ENCODE data around the gene IL10RA. TPM values are rescaled to one million over a fixed set of nuclear protein-coding genes. Genes with fewer than 3 reads are reported as not detected.
A peak's percentile ranks its signal among the peaks of the same experiment; 100 is the strongest.

IL10RA gene
- total RNA-seq, 1 experiment from 2014 or later, result not detected

GRCh38 chr11:117950301-117950700, 35.9 kb upstream of the IL10RA start:
- H2AFZ ChIP-seq (ENCODE audit: low read length), result no peak overlapping the region
- H3K9me2 ChIP-seq (replicated peaks; ENCODE audit: low read length), result no peaks in the 10 kb centered on the region
- TF ChIP-seq CTCF (conservative IDR thresholded peaks at IDR 0.05; ENCODE audit: low read depth, low read length) (0 out of 2 replicates have a peak, but pooled peaks have one; percentile 33), EZH2 (IDR thresholded peaks at IDR 0.05; ENCODE audit: low read length, unreplicated experiment) (no peak), EZH2phosphoT487 (IDR thresholded peaks at IDR 0.05; ENCODE audit: borderline replicate concordance, low read length) (no peak)
- H4K20me1 ChIP-seq (ENCODE audit: low read length), result no peaks in the 10 kb centered on the region
- ChIA-PET CTCF (no interaction called here), POLR2A (ENCODE audit: unreplicated experiment) (interaction anchor here (0.7 kb wide), 1 partner anchor 11 kb away, joined by 4 read pairs; no protein-coding TSS in a partner anchor)
- H3K27ac ChIP-seq (ENCODE audit: low read length), result no peak overlapping the region
- no peaks in the 10 kb centered on the region for H3F3A ChIP-seq (ENCODE audit: low read length, unreplicated experiment)
- DNase-seq, result peak; percentile 18
- no TSS peak for BruUV-seq (replicated peaks)
- H3K4me2 ChIP-seq (ENCODE audit: low read length), result no peak overlapping the region
- no peaks in the 10 kb centered on the region for H3K9me3 ChIP-seq (ENCODE audit: low read length)
- ATAC-seq, result no peak
- peaks cover 64% of the 10 kb centered on the region for H3K27me3 ChIP-seq (ENCODE audit: low read length)
- H3K4me3 ChIP-seq (ENCODE audit: low read length), result no peak overlapping the region
- 0 out of 2 replicates have a peak, but pooled peaks cover 4% of the 10 kb centered on the region for H3K4me1 ChIP-seq (ENCODE audit: insufficient read depth, low read length)
- no peaks in the 10 kb centered on the region for H3K79me2 ChIP-seq (ENCODE audit: low read length)
- no peak overlapping the region for H3K9ac ChIP-seq (ENCODE audit: low read length)
- no peaks in the 10 kb centered on the region for H3K36me3 ChIP-seq (ENCODE audit: low read depth, low read length)
- intact Hi-C loops (cut with micrococcal nuclease), result loop anchor here (10.0 kb wide), 1 partner anchor 104 kb away; no protein-coding TSS in a partner anchor

- BruUV-seq (replicated peaks), result no TSS peak
- H3K4me1 ChIP-seq (ENCODE audit: insufficient read depth, low read length), result 0 out of 2 replicates have a peak, but pooled peaks cover 4% of the 10 kb centered on the region
- H3K27me3 ChIP-seq (ENCODE audit: low read length), result peaks cover 74% of the 10 kb centered on the region
- H3K79me2 ChIP-seq (ENCODE audit: low read length), result no peaks in the 10 kb centered on the region
- TF ChIP-seq CTCF (conservative IDR thresholded peaks at IDR 0.05; ENCODE audit: low read depth, low read length) (no peak), EZH2 (IDR thresholded peaks at IDR 0.05; ENCODE audit: low read length, unreplicated experiment) (no peak), EZH2phosphoT487 (IDR thresholded peaks at IDR 0.05; ENCODE audit: borderline replicate concordance, low read length) (no peak)
- H3K4me2 ChIP-seq (ENCODE audit: low read length), result no peak overlapping the region
- ChIA-PET CTCF (no interaction called here), POLR2A (ENCODE audit: unreplicated experiment) (interaction anchor here (0.7 kb wide), 1 partner anchor 10 kb away, joined by 4 read pairs; no protein-coding TSS in a partner anchor)
- H3K9me3 ChIP-seq (ENCODE audit: low read length), result no peaks in the 10 kb centered on the region
- H3K36me3 ChIP-seq (ENCODE audit: low read depth, low read length), result no peaks in the 10 kb centered on the region
- DNase-seq (no peak), ATAC-seq (no peak)
- intact Hi-C loops (cut with micrococcal nuclease), result loop anchor here (10.0 kb wide), 1 partner anchor 104 kb away; no protein-coding TSS in a partner anchor
- H4K20me1 ChIP-seq (ENCODE audit: low read length), result no peaks in the 10 kb centered on the region
- H2AFZ ChIP-seq (ENCODE audit: low read length), result no peak overlapping the region
- no peak overlapping the region for H3K9ac ChIP-seq (ENCODE audit: low read length)
- H3K27ac ChIP-seq (ENCODE audit: low read length), result no peak overlapping the region
- no peaks in the 10 kb centered on the region for H3F3A ChIP-seq (ENCODE audit: low read length, unreplicated experiment)
- H3K9me2 ChIP-seq (replicated peaks; ENCODE audit: low read length), result no peaks in the 10 kb centered on the region
- no peak overlapping the region for H3K4me3 ChIP-seq (ENCODE audit: low read length)
These were observed 34.9 kb upstream of the IL10RA start for GRCh38 chr11:117950993-117951961.
